H1 (cell line): Measurements from ENCODE around the gene PRKCH. TPM values are rescaled to one million over a fixed set of nuclear protein-coding genes. Genes with fewer than 3 reads are reported as not detected.

Source experiments
- CTCF ChIA-PET: fragments of 300-600 bp; sonication (Branson Sonifier 250); formaldehyde crosslinking; loops from one replicate; lab custom pipeline; 2021; ENCODE audit not compliant: partially characterized antibody; lab: Charles Lee
- POLR2A ChIA-PET: fragments of 300-600 bp; sonication (Branson Sonifier 250); formaldehyde crosslinking; loops from one replicate; lab custom pipeline; 2021; ENCODE audit warnings: inconsistent platforms; ENCODE audit not compliant: partially characterized antibody; lab: Charles Lee
- DNase-seq, 2 experiments: peaks; one replicate each; pipeline versions ENCODE4 v3.0.0 to v3.0.0-alpha.2; 2010 to 2022; ENCODE audit warnings: low spot score in 2 of 2, low read depth in 1 of 2, mixed read lengths in 1 of 2
- FAIRE-seq: peaks from 2 replicates; lab custom pipeline; 2011; peaks lifted over from hg19 to GRCh38; lab: Jason Lieb, UNC
- H2AFZ ChIP-seq: 2 replicates; pipeline ENCODE4 v1.8.1; 2012; ENCODE audit warnings: low read length, inconsistent platforms
- H2AK5ac ChIP-seq: 2 replicates; pipeline ENCODE4 v1.6.1; 2013; ENCODE audit warnings: low read depth, low read length
- H2BK120ac ChIP-seq: replicated peaks from 2 replicates; pipeline ENCODE3; 2013; ENCODE audit warnings: low read depth, low read length, inconsistent platforms
- H2BK12ac ChIP-seq: 2 replicates; pipeline ENCODE4 v1.6.1; 2013; ENCODE audit warnings: low read depth, low read length
- H2BK15ac ChIP-seq: 2 replicates; pipeline ENCODE4 v1.6.1; 2013; ENCODE audit warnings: low read length
- H2BK20ac ChIP-seq: 2 replicates; pipeline ENCODE4 v1.6.1; 2013; ENCODE audit warnings: low read length
- H2BK5ac ChIP-seq: 2 replicates; pipeline ENCODE4 v1.6.1; 2013; ENCODE audit warnings: low read depth, low read length
- H3K14ac ChIP-seq: 2 replicates; pipeline ENCODE4 v1.6.1; 2013; ENCODE audit warnings: inconsistent platforms; ENCODE audit not compliant: insufficient read length
- H3K18ac ChIP-seq: 2 replicates; pipeline ENCODE4 v1.6.1; 2013; ENCODE audit warnings: low read length; ENCODE audit errors: extremely low read depth
- H3K23ac ChIP-seq: 2 replicates; pipeline ENCODE4 v1.6.1; 2013; ENCODE audit warnings: inconsistent platforms; ENCODE audit not compliant: insufficient read length
- H3K23me2 ChIP-seq: 2 replicates; pipeline ENCODE4 v1.6.1; 2013; ENCODE audit warnings: low read depth, low read length
- H3K27ac ChIP-seq: 2 replicates; pipeline ENCODE4 v1.6.1; 2011; ENCODE audit warnings: low read depth, low read length, inconsistent platforms
- H3K27me3 ChIP-seq, 4 experiments: replicated peaks in 1 of 4; 1 replicate in 1 of 4; 2 replicates in 3 of 4; pipeline versions ENCODE4 v1.6.1 to v1.8.1; 2011 to 2013; ENCODE audit warnings: low read length in 3 of 4, mild to moderate bottlenecking in 3 of 4, inconsistent platforms in 2 of 4, mixed read lengths in 2 of 4, moderate library complexity in 1 of 4; ENCODE audit not compliant: control insufficient read depth in 3 of 4, insufficient read depth in 3 of 4; ENCODE audit errors: extremely low read depth in 1 of 4
- H3K36me3 ChIP-seq, 4 experiments: 2 replicates each; pipeline versions ENCODE4 v1.6.1 to v1.8.1; 2011 to 2013; ENCODE audit warnings: mild to moderate bottlenecking in 4 of 4, low read length in 3 of 4, moderate library complexity in 2 of 4, control low read depth in 1 of 4, inconsistent platforms in 1 of 4; ENCODE audit not compliant: insufficient read depth in 4 of 4, control insufficient read depth in 2 of 4
- H3K4ac ChIP-seq: replicated peaks from 2 replicates; pipeline ENCODE3; 2013; ENCODE audit warnings: low read length, low read depth, mixed read lengths, inconsistent platforms; ENCODE audit not compliant: insufficient read length
- H3K4me1 ChIP-seq, 4 experiments: replicated peaks in 1 of 4; 1 replicate in 1 of 4; 2 replicates in 3 of 4; pipeline versions ENCODE4 v1.6.1 to v1.8.1; 2011 to 2013; ENCODE audit warnings: low read length in 3 of 4, inconsistent platforms in 2 of 4, mixed read lengths in 1 of 4; ENCODE audit not compliant: insufficient read depth in 4 of 4, control insufficient read depth in 3 of 4
- H3K4me2 ChIP-seq, 2 experiments: 2 replicates each; pipeline versions ENCODE4 v1.6.1 to v1.8.1; 2011 to 2013; ENCODE audit warnings: low read depth in 2 of 2, low read length in 2 of 2, control low read depth in 1 of 2, inconsistent platforms in 1 of 2, mild to moderate bottlenecking in 1 of 2; ENCODE audit not compliant: insufficient read depth in 1 of 2
- H3K4me3 ChIP-seq, 4 experiments: fragments of 200-600, 300-600 bp in 1 of 4; sonication (generic), shearing (Covaris generic), sonication (Bioruptor Twin) in 1 of 4; 2 replicates each; pipeline versions ENCODE4 v1.5.1 to v1.8.1; 2011 to 2016; ENCODE audit warnings: low read length in 4 of 4, low read depth in 3 of 4, control low read depth in 2 of 4, inconsistent platforms in 2 of 4, mild to moderate bottlenecking in 2 of 4, mixed read lengths in 1 of 4, moderate library complexity in 1 of 4; ENCODE audit not compliant: insufficient read depth in 2 of 4; ENCODE audit errors: extremely low read depth in 1 of 4
- H3K56ac ChIP-seq: replicated peaks from 2 replicates; pipeline ENCODE3; 2013; ENCODE audit warnings: low read depth, mild to moderate bottlenecking, mixed read lengths, low read length, inconsistent platforms; ENCODE audit not compliant: insufficient read length
- H3K79me1 ChIP-seq: 2 replicates; pipeline ENCODE4 v1.6.1; 2013; ENCODE audit warnings: low read depth, low read length, control low read depth
- H3K79me2 ChIP-seq, 2 experiments: 2 replicates each; pipeline versions ENCODE4 v1.6.1 to v1.8.1; 2012 to 2013; ENCODE audit warnings: low read length in 2 of 2, mild to moderate bottlenecking in 2 of 2, inconsistent platforms in 1 of 2; ENCODE audit not compliant: insufficient read depth in 2 of 2, control insufficient read depth in 1 of 2
- H3K9ac ChIP-seq, 4 experiments: replicated peaks in 1 of 4; 1 replicate in 1 of 4; 2 replicates in 3 of 4; pipeline versions ENCODE4 v1.6.1 to v1.8.1; 2011 to 2013; ENCODE audit warnings: low read depth in 3 of 4, low read length in 3 of 4, control low read depth in 2 of 4, mild to moderate bottlenecking in 2 of 4, moderate library complexity in 2 of 4, inconsistent platforms in 1 of 4; ENCODE audit errors: extremely low read depth in 1 of 4
- H3K9me3 ChIP-seq, 2 experiments: 2 replicates each; pipeline versions ENCODE4 v1.6.1 to v1.8.1; 2012 to 2013; ENCODE audit warnings: mild to moderate bottlenecking in 2 of 2, moderate library complexity in 2 of 2, control low read depth in 1 of 2, inconsistent platforms in 1 of 2, low read depth in 1 of 2, low read length in 1 of 2, mixed read lengths in 1 of 2; ENCODE audit not compliant: insufficient read depth in 2 of 2
- H4K20me1 ChIP-seq, 2 experiments: replicated peaks in 1 of 2; 2 replicates each; pipeline versions ENCODE3 to v1.8.1; 2011 to 2013; ENCODE audit warnings: inconsistent platforms in 2 of 2, low read length in 2 of 2, mild to moderate bottlenecking in 1 of 2; ENCODE audit not compliant: insufficient read depth in 2 of 2, control insufficient read depth in 1 of 2
- H4K5ac ChIP-seq: 2 replicates; pipeline ENCODE4 v1.6.1; 2013; ENCODE audit warnings: low read length, low read depth, mixed read lengths, inconsistent platforms; ENCODE audit not compliant: insufficient read length
- H4K8ac ChIP-seq: 2 replicates; pipeline ENCODE4 v1.8.0; 2013; ENCODE audit warnings: mild to moderate bottlenecking, moderate library complexity, low read length, inconsistent platforms; ENCODE audit not compliant: insufficient read depth; ENCODE audit errors: extremely low read depth
- H4K91ac ChIP-seq: replicated peaks from 2 replicates; pipeline ENCODE3; 2013; ENCODE audit warnings: low read length, mixed read lengths, inconsistent platforms; ENCODE audit not compliant: insufficient read length
- CHD1 ChIP-seq: IDR thresholded peaks from 2 replicates; pipeline ENCODE4 v1.6.1; 2012; ENCODE audit warnings: low read depth, low read length, improper control_type of control experiment
- TEAD4 ChIP-seq: IDR thresholded peaks from 2 replicates; pipeline ENCODE4 v1.6.1; 2012; ENCODE audit warnings: low read depth, low read length, inconsistent platforms, mixed read lengths
- WGBS, 2 experiments: shearing (Covaris generic) in 1 of 2; methylation state at CpG; one replicate each; pipeline versions ENCODE4 v1.1.6 to v1.1.7; 2013 to 2015; ENCODE audit warnings: low lambda C conversion rate in 2 of 2, mixed read lengths in 2 of 2, inconsistent platforms in 1 of 2, low coverage in 1 of 2, missing lambda C conversion rate in 1 of 2; ENCODE audit not compliant: insufficient replicate concordance in 2 of 2, insufficient coverage in 1 of 2, insufficient read length in 1 of 2; ENCODE audit errors: extremely low coverage in 1 of 2, missing lambda C conversion rate in 1 of 2; 5-methylcytosine and 5-hydroxymethylcytosine counted together
- polyA plus RNA-seq, 7 experiments: library from polyadenylated mRNA; depleted of rRNA in 3 of 7; stranded (reverse) in 5 of 7; unstranded in 2 of 7; fragments of >200 nt in 5 of 7; fragments of 200-250 nt in 2 of 7; gene quantifications; 1 replicate in 5 of 7; 2 replicates in 1 of 7; 4 replicates in 1 of 7; pipeline versions ENCODE4 v1.2.1 to v1.2.3, GENCODE V29; 2011 to 2013; ENCODE audit warnings: missing spikeins in 2 of 7, mixed read lengths in 2 of 7
- total RNA-seq: library from RNA; stranded (reverse); fragmentation: NEBNext Ultra II Directional; extraction: Animal tissue kit (Norgen Biotek cat#: 25700); gene quantifications from 2 replicates; pipeline ENCODE4 v1.2.1, GENCODE V29; 2021

The PRKCH gene
- total and polyA plus RNA-seq, 2 of the 8 experiments (the other 6 are each of a cell fraction or from before 2014, with no cell fraction given) = 6.4 to 7.0 TPM

- POLR2A ChIA-PET = interaction anchor here (0.9 to 2.1 kb wide), 6 partner anchors 9 to 292 kb away, joined by 3 to 9 read pairs (median 4); partner anchors contain the start of genes HIF1A and SNAPC1
- H3K4me3 ChIP-seq = peak overlapping the region in 1 of 4 experiments; percentile 39; a peak in 1 of 8 replicates
- no peak overlapping the region for H2AFZ ChIP-seq
Observed at GRCh38 chr14:61469781-61470180, 148.4 kb downstream of the PRKCH start.

More at GRCh38 chr14:61469781-61470180, 148.4 kb downstream of the PRKCH start:
- FAIRE-seq (no peak), DNase-seq (no peak)
- peak overlapping the region; percentile 94; the same call in 1 of the 2 replicates for H2BK20ac ChIP-seq
- H4K8ac ChIP-seq = no peak overlapping the region
- H2BK5ac ChIP-seq = peak overlapping the region; percentile 60; the same call in 1 of the 2 replicates
- H3K9me3 ChIP-seq = no peaks in the 10 kb centered on the region
- peaks cover 4% of the 10 kb centered on the region; the same call in 1 of the 2 replicates for H3K23me2 ChIP-seq
- peak overlapping the region; percentile 30; the same call in 1 of the 2 replicates for H2BK12ac ChIP-seq
- H3K9ac ChIP-seq = no peak overlapping the region; a peak in 1 of 7 replicates
- H2BK15ac ChIP-seq = peak overlapping the region; percentile 88; the same call in 1 of the 2 replicates
- H3K27ac ChIP-seq = no peak overlapping the region
- peak overlapping the region; percentile 45 to 59; a peak in 3 of 4 replicates for H3K4me2 ChIP-seq
- peaks cover 4 to 21% (median 14%) of the 10 kb centered on the region in 4 experiments for H3K4me1 ChIP-seq
- CTCF ChIA-PET = interaction anchor here (0.6 to 5.6 kb wide), 20 partner anchors 9 to 668 kb away, joined by 3 to 29 read pairs (median 4); no protein-coding TSS in a partner anchor
- no peaks in the 10 kb centered on the region for H3K36me3 ChIP-seq
- TF ChIP-seq CHD1 (no peak), TEAD4 (no peak)
- H3K18ac ChIP-seq = peak overlapping the region; percentile 84
- H2AK5ac ChIP-seq = no peak overlapping the region
- H3K27me3 ChIP-seq = no peaks in the 10 kb centered on the region
- no peaks in the 10 kb centered on the region for H4K20me1 ChIP-seq
- WGBS, 2 experiments = 62% methylated on average over 6 of the region's 6 CpGs; no CpG with 5 or more reads in 1 of the 2 experiments
- H3K14ac ChIP-seq = no peak overlapping the region
- H3K56ac ChIP-seq = no peak overlapping the region
- no peak overlapping the region for H3K23ac ChIP-seq
- H3K79me2 ChIP-seq = no peaks in the 10 kb centered on the region
- no peak overlapping the region for H4K91ac ChIP-seq
- no peaks in the 10 kb centered on the region for H3K79me1 ChIP-seq
- no peak overlapping the region for H2BK120ac ChIP-seq
- no peak overlapping the region for H4K5ac ChIP-seq
- no peak overlapping the region for H3K4ac ChIP-seq
